ENCODE measurements around the gene GRM7.

- TF ChIP-seq CTCF (IDR thresholded peaks at IDR 0.05) (no peak), POLR2A (IDR thresholded peaks at IDR 0.05) (no peak)
Observed at GRCh38 chr3:7764115-7764514, 903.2 kb downstream of the GRM7 start.

Measured in body of pancreas (tissue), 4 donors.